NCI-H1105 treated with DMSO at 0.1 percent for 48 hours (cell line): ENCODE data around the gene NRAS.

ENCODE experiments used
- DNase-seq: peaks from one replicate; lab custom pipeline; 2025; lab: John Stamatoyannopoulos, UW

The NRAS gene

GRCh38 chr1:114676115-114676514 lies 40.5 kb downstream of the NRAS start:
- no peak for DNase-seq

DNA sequence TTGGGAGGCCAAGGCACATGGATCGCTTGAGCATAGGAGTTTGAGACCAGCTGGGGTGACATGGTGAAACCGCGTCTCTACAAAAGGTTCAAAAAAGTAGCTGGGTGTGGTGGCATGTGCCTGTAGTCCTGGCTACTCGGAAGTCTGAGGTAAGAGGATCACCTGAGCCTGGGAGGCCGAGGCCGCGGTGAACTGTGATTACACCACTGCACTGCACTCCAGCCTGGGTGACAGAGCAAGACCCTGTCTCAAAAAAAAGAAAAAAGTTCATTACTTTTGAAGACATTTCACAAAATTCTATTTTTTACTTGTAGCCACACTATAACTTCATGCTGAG lies 44.7 kb downstream of the NRAS start:
- DNase-seq, result no peak

DNA sequence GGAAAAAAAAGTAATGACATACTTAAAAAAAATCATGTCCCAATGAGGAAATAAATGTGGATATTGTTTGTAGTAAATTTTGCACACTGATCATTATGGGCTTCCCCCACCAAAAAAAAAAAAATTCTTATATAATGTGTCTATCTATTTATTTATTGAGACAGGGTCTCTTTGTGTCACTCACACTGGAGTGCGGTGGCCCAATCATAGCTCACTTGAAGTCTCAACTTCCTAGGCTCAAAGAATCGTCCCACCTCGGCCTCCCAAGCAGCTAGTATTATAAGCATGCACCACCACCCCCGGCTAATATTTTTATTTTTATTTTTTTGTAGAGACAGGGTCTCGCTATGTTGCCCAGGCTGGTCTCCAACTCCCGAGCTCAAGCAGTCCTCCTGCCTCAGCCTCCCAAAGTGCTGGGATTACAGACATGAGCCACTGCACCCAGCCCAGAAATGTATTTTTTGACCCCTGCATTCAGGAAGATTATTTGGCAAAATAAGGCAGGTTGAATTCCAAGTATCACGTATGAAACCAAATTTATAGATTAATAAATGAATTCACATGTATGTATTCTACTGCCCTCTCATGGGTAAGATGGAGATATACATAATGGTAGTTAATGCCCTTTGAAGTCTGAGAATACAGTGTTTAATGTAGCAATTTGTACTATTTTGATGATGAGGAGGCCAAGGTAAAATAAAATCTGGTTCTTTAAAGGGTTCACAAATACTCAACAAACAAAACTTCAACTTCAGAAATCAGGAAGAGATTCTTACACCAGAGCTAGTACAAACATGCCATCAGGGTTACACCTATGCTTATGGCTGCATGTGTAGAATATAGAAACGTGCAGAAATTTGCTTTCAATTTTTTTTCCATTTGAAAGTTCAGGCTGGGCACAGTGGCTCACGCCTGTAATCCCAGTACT lies 45.3 kb downstream of the NRAS start:
- peak; percentile 23 for DNase-seq

DNA sequence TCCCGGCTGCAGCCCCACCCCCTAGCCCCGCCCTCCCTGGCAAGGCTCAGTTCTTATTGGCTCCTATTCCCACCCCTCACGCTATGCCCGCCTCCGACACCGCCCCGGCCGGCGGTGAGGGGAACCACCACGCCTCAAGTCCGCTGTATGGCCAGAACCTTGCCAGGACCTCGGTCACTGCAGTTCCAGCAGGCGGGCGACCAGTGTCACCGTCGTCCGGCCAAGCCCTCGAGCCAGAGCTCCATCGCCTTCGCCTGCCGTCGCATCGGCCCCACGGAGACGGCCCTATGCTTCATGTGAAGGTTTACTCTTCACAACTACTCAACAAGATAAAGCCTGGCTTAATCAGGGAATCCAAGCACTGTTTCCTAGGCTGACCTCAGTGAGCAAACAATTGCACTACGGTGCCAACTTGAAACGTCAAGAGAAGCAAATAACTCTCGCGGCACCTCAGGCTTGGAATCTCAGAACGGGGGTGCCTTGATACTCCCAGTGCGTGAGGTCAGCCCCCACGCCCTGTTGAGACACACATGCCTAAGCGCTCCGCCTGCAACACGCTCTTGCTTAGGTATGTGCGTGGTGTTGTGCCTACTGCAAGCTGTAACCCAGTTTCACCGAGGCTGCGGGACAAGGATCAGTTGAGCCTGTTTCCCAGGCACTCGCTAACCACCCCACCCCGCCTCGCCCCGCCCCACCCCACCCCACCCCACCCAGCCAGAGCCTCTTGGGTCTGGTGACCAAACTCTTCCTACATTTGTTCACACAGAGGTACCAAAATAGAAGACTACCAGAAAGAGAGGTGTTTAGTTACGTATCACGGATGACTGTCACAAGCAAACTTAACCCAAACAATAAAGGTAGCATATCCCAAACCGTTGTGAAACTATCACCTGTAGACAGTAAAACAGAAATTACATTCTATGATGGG lies 46.2 kb downstream of the NRAS start:
- peak; percentile 75 for DNase-seq

DNA sequence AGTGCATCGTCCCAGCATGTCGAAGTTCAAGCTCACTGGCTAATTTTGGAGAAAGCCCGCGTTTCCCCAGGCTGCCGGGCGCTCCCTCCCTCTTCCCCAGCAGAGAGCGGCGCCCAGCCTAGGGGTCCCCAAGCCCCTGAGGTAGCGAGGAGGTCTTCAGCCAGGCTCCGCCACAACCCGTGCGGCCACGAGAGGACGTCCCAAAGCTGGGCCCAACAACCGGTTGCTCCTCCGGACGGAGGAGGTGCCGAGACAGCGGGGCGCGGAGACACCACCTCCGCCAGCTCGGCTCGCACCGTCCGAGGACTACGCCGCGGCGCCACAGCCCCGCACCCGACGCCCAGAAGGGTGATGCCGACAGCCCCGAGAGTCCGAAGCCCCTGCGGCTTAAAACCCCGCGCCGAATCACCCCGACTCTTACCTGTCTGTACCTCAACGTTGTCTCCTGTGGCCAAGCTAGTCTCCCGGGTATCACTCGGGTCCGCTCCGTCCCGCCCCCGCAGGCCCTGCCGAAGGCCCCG lies 46.9 kb downstream of the NRAS start, which contains the start of gene DENND2C:
TSS of gene DENND2C (minus strand) at position 488 of the 521 bp plus-strand sequence. CDS start 44,065 bp downstream, outside the sequence.
- DNase-seq, result no peak

DNA sequence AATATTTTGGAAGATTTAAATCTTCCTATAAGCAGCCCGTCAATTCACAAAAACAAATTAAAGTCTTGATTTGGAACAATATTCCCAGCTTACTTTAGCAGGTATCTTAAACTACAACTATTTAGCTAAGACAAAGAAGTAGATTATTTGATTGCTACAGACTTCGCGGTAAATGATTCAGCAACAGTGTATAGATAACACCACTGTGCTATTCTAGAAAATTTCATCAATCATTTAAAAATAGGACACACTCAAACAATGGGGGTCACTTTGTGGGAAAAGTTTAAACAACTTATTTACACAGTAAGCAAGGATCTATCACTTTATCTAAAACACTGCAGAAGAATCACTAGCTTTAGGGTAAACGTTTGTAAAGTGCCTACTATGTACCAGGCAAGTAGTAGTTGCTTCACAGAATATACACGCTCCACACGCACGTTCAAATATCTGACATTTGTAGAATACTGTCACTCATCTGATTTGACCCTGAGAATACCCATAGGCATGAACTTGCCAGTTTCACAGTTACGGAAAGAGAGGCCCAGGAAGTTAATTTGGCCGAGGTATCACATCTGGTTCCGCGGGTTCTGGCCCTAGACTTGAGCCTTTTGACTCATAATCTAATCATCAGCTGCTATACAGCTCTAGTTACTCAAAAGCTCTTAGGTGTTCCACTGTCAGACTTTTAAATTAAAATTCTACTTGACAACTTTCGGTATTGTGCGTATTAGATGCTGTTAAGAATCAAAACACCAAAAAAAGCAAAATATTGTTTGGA lies 47.6 kb downstream of the NRAS start:
- no peak for DNase-seq

DNA sequence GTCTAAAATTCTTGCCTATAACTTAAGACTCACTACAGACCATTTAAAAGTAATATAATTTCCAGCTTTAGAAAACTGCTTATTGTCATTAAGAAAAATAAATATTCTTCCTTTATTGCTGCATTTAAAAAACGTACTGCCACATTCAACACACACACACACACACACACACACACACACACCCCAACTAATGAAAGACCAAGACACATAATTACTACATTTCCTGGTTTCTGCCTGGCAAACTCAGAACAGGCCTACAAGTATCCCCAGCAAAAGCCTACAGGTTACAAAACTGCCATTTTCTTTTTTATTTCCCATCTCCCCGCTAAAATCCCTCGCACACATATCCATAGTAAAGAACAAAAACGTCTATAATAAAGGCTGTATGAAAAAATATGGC lies 48.2 kb downstream of the NRAS start:
- DNase-seq, result no peak

GRCh38 chr1:114666954-114667353 lies 49.6 kb downstream of the NRAS start:
- no peak for DNase-seq

DNA sequence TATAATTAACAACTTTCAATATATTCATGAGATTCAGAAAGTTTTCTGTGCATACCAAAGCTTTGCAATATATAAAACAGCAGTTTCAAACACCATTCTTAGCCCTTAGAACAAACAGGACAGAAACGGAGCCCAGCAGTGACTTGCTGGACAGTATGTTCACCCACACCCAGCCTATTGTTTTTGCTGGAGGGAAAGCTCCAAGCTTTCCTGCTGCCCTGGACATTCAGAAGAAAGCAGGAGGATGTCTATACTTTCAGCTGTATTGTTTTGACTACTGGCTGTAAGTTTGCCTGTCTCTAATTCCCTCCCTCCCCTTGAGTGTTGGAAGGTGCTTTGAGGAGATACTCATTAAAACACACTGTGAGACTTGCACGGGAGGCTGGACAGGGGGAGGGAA lies 56.3 kb downstream of the NRAS start:
- DNase-seq, result no peak
